HL-60/S4 treated with phorbol 12-myristate 13-acetate at 8.2 ng/mL for 4 days and 3 days (cell line): ENCODE measurements around the gene ATP23.

Source experiments
- in situ Hi-C: fragments of 300-500 bp; cut with MboI; formaldehyde crosslinking; loops from 2 replicates; pipeline ENCODE4 v1.15.0; 2022; ENCODE audit warnings: low sequenced_read_pairs

ATP23 gene

GRCh38 chr12:57907281-57907680, 34.1 kb upstream of the ATP23 start:
- in situ Hi-C loops: loop anchor here (10.0 kb wide), 1 partner anchor 72 kb away; no protein-coding TSS in a partner anchor

- in situ Hi-C loops: loop anchor here (10.0 kb wide), 1 partner anchor 74 kb away; no protein-coding TSS in a partner anchor
These were observed 32.9 kb upstream of the ATP23 start for GRCh38 chr12:57908511-57908910.

- in situ Hi-C loops: loop anchor here (10.0 kb wide), 1 partner anchor 74 kb away; no protein-coding TSS in a partner anchor
These were observed 32.3 kb upstream of the ATP23 start for GRCh38 chr12:57909056-57909455.

GRCh38 chr12:57909611-57910010, 31.8 kb upstream of the ATP23 start:
- in situ Hi-C loops: loop anchor here (10.0 kb wide), 1 partner anchor 75 kb away; no protein-coding TSS in a partner anchor

GRCh38 chr12:57918147-57918546, 23.2 kb upstream of the ATP23 start:
- in situ Hi-C loops: no loop called here

- in situ Hi-C loops: no loop called here
These were observed 14.3 kb upstream of the ATP23 start for GRCh38 chr12:57927086-57927485.

GRCh38 chr12:57929092-57929830, 12.1 kb upstream of the ATP23 start:
- in situ Hi-C loops: no loop called here

- in situ Hi-C loops: no loop called here
These were observed 6.5 kb upstream of the ATP23 start for GRCh38 chr12:57934819-57935218.

GRCh38 chr12:57935331-57935730, 6.0 kb upstream of the ATP23 start:
- in situ Hi-C loops: no loop called here

GRCh38 chr12:57935839-57936512, 5.4 kb upstream of the ATP23 start:
- in situ Hi-C loops: no loop called here

GRCh38 chr12:57936513-57936883, 4.9 kb upstream of the ATP23 start:
- in situ Hi-C loops: no loop called here

- in situ Hi-C loops: no loop called here
These were observed 2.1 kb upstream of the ATP23 start for GRCh38 chr12:57939291-57939690.

- in situ Hi-C loops: no loop called here
These were observed 1.1 kb upstream of the ATP23 start for GRCh38 chr12:57940052-57940914.

- in situ Hi-C loops: no loop called here
These were observed 527 bp upstream of the ATP23 start for GRCh38 chr12:57940915-57941164.

- in situ Hi-C loops: no loop called here
These were observed 2.2 kb downstream of the ATP23 start for GRCh38 chr12:57943438-57944080.

GRCh38 chr12:57944313-57945023, 3.1 kb downstream of the ATP23 start:
- in situ Hi-C loops: no loop called here

- in situ Hi-C loops: no loop called here
These were observed 11.4 kb downstream of the ATP23 start for GRCh38 chr12:57952766-57953165.

GRCh38 chr12:57954768-57955167, 13.4 kb downstream of the ATP23 start:
- in situ Hi-C loops: no loop called here

- in situ Hi-C loops: no loop called here
These were observed 16.8 kb downstream of the ATP23 start for GRCh38 chr12:57958061-57958657.

- in situ Hi-C loops: no loop called here
These were observed 23.1 kb downstream of the ATP23 start for GRCh38 chr12:57964421-57964820.
